ENCODE data around the gene SBF2. TPM values are rescaled to one million over a fixed set of nuclear protein-coding genes. Genes with fewer than 3 reads are reported as not detected.

The SBF2 gene
- total and polyA plus RNA-seq, 3 experiments from 2014 or later: 3.7 to 4.3 (median 4.2) TPM

GRCh38 chr11:9850224-9850895 lies 443.7 kb downstream of the SBF2 start:
- H3K36me3 Mint-ChIP-seq: peaks cover 11 to 47% (median 20%) of the 10 kb centered on the region in 3 donors
- H3K9me3 Mint-ChIP-seq: no peaks in the 10 kb centered on the region
- Histone ChIP-seq H3K36me3 (ENCODE audit: insufficient read depth, low read length) (no peaks in the 10 kb centered on the region), H3K27ac (ENCODE audit: low read depth, low read length) (no peak overlapping the region), H3K9me3 (ENCODE audit: low read length) (no peaks in the 10 kb centered on the region), H3K27me3 (ENCODE audit: insufficient read depth, low read length, poor library complexity, severe bottlenecking) (no peaks in the 10 kb centered on the region), H3K4me1 (ENCODE audit: insufficient read depth, low read length) (no peaks in the 10 kb centered on the region), H3K4me3 (ENCODE audit: low read length) (no peak overlapping the region)
- no peak for DNase-seq
- CTCF ChIA-PET: no interaction called here
- H3K4me1 Mint-ChIP-seq: peaks cover 0 to 4% (median 0%) of the 10 kb centered on the region in 3 donors
- POLR2A ChIA-PET: no interaction called here
- no peak overlapping the region for H3K4me3 Mint-ChIP-seq
- H3K27ac Mint-ChIP-seq: no peak overlapping the region
- peaks cover 0 to 1% of the 10 kb centered on the region in 2 donors for H3K27me3 Mint-ChIP-seq

GRCh38 chr11:9849389-9849788 lies 444.6 kb downstream of the SBF2 start:
- peaks cover 0 to 4% (median 0%) of the 10 kb centered on the region in 3 donors for H3K4me1 Mint-ChIP-seq
- H3K27ac ChIP-seq (ENCODE audit: low read depth, low read length): no peak overlapping the region
- no peaks in the 10 kb centered on the region for H3K27me3 ChIP-seq (ENCODE audit: insufficient read depth, low read length, poor library complexity, severe bottlenecking)
- H3K36me3 Mint-ChIP-seq: peaks cover 12 to 53% (median 20%) of the 10 kb centered on the region in 3 donors
- no peaks in the 10 kb centered on the region for H3K4me1 ChIP-seq (ENCODE audit: insufficient read depth, low read length)
- H3K9me3 ChIP-seq (ENCODE audit: low read length): no peaks in the 10 kb centered on the region
- ChIA-PET CTCF (interaction anchor here (0.6 kb wide), 1 partner anchor 405 kb away, joined by 3 read pairs; no protein-coding TSS in a partner anchor), POLR2A (no interaction called here)
- H3K9me3 Mint-ChIP-seq: no peaks in the 10 kb centered on the region
- no peaks in the 10 kb centered on the region for H3K36me3 ChIP-seq (ENCODE audit: insufficient read depth, low read length)
- H3K4me3 Mint-ChIP-seq: no peak overlapping the region
- no peak overlapping the region for H3K27ac Mint-ChIP-seq
- peaks cover 0 to 1% of the 10 kb centered on the region in 2 donors for H3K27me3 Mint-ChIP-seq
- no peak overlapping the region for H3K4me3 ChIP-seq (ENCODE audit: low read length)
- DNase-seq: no peak

GRCh38 chr11:9847636-9848035 lies 446.4 kb downstream of the SBF2 start:
- peaks cover under 1 to 6% (median 5%) of the 10 kb centered on the region in 3 donors for H3K4me1 Mint-ChIP-seq
- Histone ChIP-seq H3K4me3 (ENCODE audit: low read length) (no peak overlapping the region), H3K27ac (ENCODE audit: low read depth, low read length) (no peak overlapping the region), H3K36me3 (ENCODE audit: insufficient read depth, low read length) (no peaks in the 10 kb centered on the region), H3K4me1 (ENCODE audit: insufficient read depth, low read length) (no peaks in the 10 kb centered on the region), H3K9me3 (ENCODE audit: low read length) (no peaks in the 10 kb centered on the region), H3K27me3 (ENCODE audit: insufficient read depth, low read length, poor library complexity, severe bottlenecking) (no peaks in the 10 kb centered on the region)
- peak overlapping the region in 1 of 8 donors; percentile 18 for H3K27ac Mint-ChIP-seq
- no peak overlapping the region for H3K4me3 Mint-ChIP-seq
- peaks cover 0 to 1% of the 10 kb centered on the region in 2 donors for H3K27me3 Mint-ChIP-seq
- H3K9me3 Mint-ChIP-seq: no peaks in the 10 kb centered on the region
- ChIA-PET CTCF (interaction anchor here (0.7 kb wide), 1 partner anchor 14 kb away, joined by 3 read pairs; no protein-coding TSS in a partner anchor), POLR2A (no interaction called here)
- H3K36me3 Mint-ChIP-seq: peaks cover 14 to 49% (median 22%) of the 10 kb centered on the region in 3 donors
- no peak for DNase-seq

- peak overlapping the region in 2 of 8 donors; percentile 29 to 55 for H3K27ac Mint-ChIP-seq
- H3K9me3 ChIP-seq (ENCODE audit: low read length): no peaks in the 10 kb centered on the region
- H3K4me1 Mint-ChIP-seq: peaks cover 24 to 39% (median 37%) of the 10 kb centered on the region in 3 donors
- CTCF ChIA-PET: no interaction called here
- no peak for DNase-seq
- POLR2A ChIA-PET: no interaction called here
- H3K4me3 ChIP-seq (ENCODE audit: low read length): no peak overlapping the region
- H3K27ac ChIP-seq (ENCODE audit: low read depth, low read length): no peak overlapping the region
- peaks cover 14% of the 10 kb centered on the region for H3K4me1 ChIP-seq (ENCODE audit: insufficient read depth, low read length)
- H3K36me3 Mint-ChIP-seq: peaks cover 14 to 45% (median 33%) of the 10 kb centered on the region in 3 donors
- peaks cover 0 to 1% of the 10 kb centered on the region in 2 donors for H3K27me3 Mint-ChIP-seq
- H3K9me3 Mint-ChIP-seq: no peaks in the 10 kb centered on the region
- H3K36me3 ChIP-seq (ENCODE audit: insufficient read depth, low read length): no peaks in the 10 kb centered on the region
- no peaks in the 10 kb centered on the region for H3K27me3 ChIP-seq (ENCODE audit: insufficient read depth, low read length, poor library complexity, severe bottlenecking)
- no peak overlapping the region for H3K4me3 Mint-ChIP-seq
Observed at GRCh38 chr11:9842923-9843322, 451.1 kb downstream of the SBF2 start.

- H3K27ac ChIP-seq (ENCODE audit: low read depth, low read length): no peak overlapping the region
Observed at GRCh38 chr11:9840460-9841004, 453.5 kb downstream of the SBF2 start.

GRCh38 chr11:9839550-9839949 lies 454.5 kb downstream of the SBF2 start:
- POLR2A ChIA-PET: no interaction called here
- Histone ChIP-seq H3K4me1 (ENCODE audit: insufficient read depth, low read length) (peaks cover 14% of the 10 kb centered on the region), H3K9me3 (ENCODE audit: low read length) (no peaks in the 10 kb centered on the region), H3K27me3 (ENCODE audit: insufficient read depth, low read length, poor library complexity, severe bottlenecking) (no peaks in the 10 kb centered on the region), H3K36me3 (ENCODE audit: insufficient read depth, low read length) (no peaks in the 10 kb centered on the region), H3K27ac (ENCODE audit: low read depth, low read length) (no peak overlapping the region), H3K4me3 (ENCODE audit: low read length) (no peak overlapping the region)
- peak overlapping the region in 2 of 8 donors; percentile 32 to 52 for H3K27ac Mint-ChIP-seq
- H3K4me3 Mint-ChIP-seq: peak overlapping the region in 3 of 7 donors; percentile 0 to 51 (median 24)
- no peak for DNase-seq
- no peaks in the 10 kb centered on the region for H3K9me3 Mint-ChIP-seq
- peaks cover 10 to 25% (median 17%) of the 10 kb centered on the region in 3 donors for H3K36me3 Mint-ChIP-seq
- H3K27me3 Mint-ChIP-seq: peaks cover 0 to 1% of the 10 kb centered on the region in 2 donors
- H3K4me1 Mint-ChIP-seq: peaks cover 24 to 37% (median 34%) of the 10 kb centered on the region in 3 donors
- CTCF ChIA-PET: interaction anchor here (1.0 kb wide), 1 partner anchor 12 kb away, joined by 3 read pairs; no protein-coding TSS in a partner anchor

More at GRCh38 chr11:9840460-9841004, 453.5 kb downstream of the SBF2 start:
- no peaks in the 10 kb centered on the region for H3K27me3 ChIP-seq (ENCODE audit: insufficient read depth, low read length, poor library complexity, severe bottlenecking)
- POLR2A ChIA-PET: no interaction called here
- H3K36me3 ChIP-seq (ENCODE audit: insufficient read depth, low read length): no peaks in the 10 kb centered on the region
- H3K27me3 Mint-ChIP-seq: peaks cover 0 to 1% of the 10 kb centered on the region in 2 donors
- H3K27ac Mint-ChIP-seq: peak overlapping the region in 1 of 8 donors; percentile 21
- no peaks in the 10 kb centered on the region for H3K9me3 ChIP-seq (ENCODE audit: low read length)
- H3K36me3 Mint-ChIP-seq: peaks cover 13 to 32% (median 18%) of the 10 kb centered on the region in 3 donors
- DNase-seq: no peak
- peak overlapping the region in 2 of 7 donors; percentile 32 to 50 for H3K4me3 Mint-ChIP-seq
- H3K9me3 Mint-ChIP-seq: no peaks in the 10 kb centered on the region
- CTCF ChIA-PET: interaction anchor here (1.0 kb wide), 1 partner anchor 11 kb away, joined by 3 read pairs; no protein-coding TSS in a partner anchor
- H3K4me1 ChIP-seq (ENCODE audit: insufficient read depth, low read length): peaks cover 14% of the 10 kb centered on the region
- peaks cover 24 to 37% (median 34%) of the 10 kb centered on the region in 3 donors for H3K4me1 Mint-ChIP-seq
- H3K4me3 ChIP-seq (ENCODE audit: low read length): no peak overlapping the region

- H3K9me3 Mint-ChIP-seq: no peaks in the 10 kb centered on the region
- Histone ChIP-seq H3K4me3 (ENCODE audit: low read length) (no peak overlapping the region), H3K27me3 (ENCODE audit: insufficient read depth, low read length, poor library complexity, severe bottlenecking) (no peaks in the 10 kb centered on the region), H3K36me3 (ENCODE audit: insufficient read depth, low read length) (no peaks in the 10 kb centered on the region), H3K27ac (ENCODE audit: low read depth, low read length) (no peak overlapping the region), H3K4me1 (ENCODE audit: insufficient read depth, low read length) (peaks cover 14% of the 10 kb centered on the region), H3K9me3 (ENCODE audit: low read length) (no peaks in the 10 kb centered on the region)
- POLR2A ChIA-PET: no interaction called here
- H3K4me1 Mint-ChIP-seq: peaks cover 24 to 37% (median 34%) of the 10 kb centered on the region in 3 donors
- no peak for DNase-seq
- H3K36me3 Mint-ChIP-seq: peaks cover 8 to 22% (median 17%) of the 10 kb centered on the region in 3 donors
- H3K27me3 Mint-ChIP-seq: peaks cover 0 to 1% of the 10 kb centered on the region in 2 donors
- CTCF ChIA-PET: no interaction called here
- H3K27ac Mint-ChIP-seq: peak overlapping the region in 3 of 8 donors; percentile 44 to 56 (median 52)
- peak overlapping the region in 2 of 7 donors; percentile 0 to 24 for H3K4me3 Mint-ChIP-seq
Observed at GRCh38 chr11:9838961-9839360, 455.1 kb downstream of the SBF2 start.

GRCh38 chr11:9838229-9838628 lies 455.8 kb downstream of the SBF2 start:
- Histone ChIP-seq H3K9me3 (ENCODE audit: low read length) (no peaks in the 10 kb centered on the region), H3K36me3 (ENCODE audit: insufficient read depth, low read length) (no peaks in the 10 kb centered on the region), H3K4me3 (ENCODE audit: low read length) (no peak overlapping the region), H3K27ac (ENCODE audit: low read depth, low read length) (no peak overlapping the region), H3K27me3 (ENCODE audit: insufficient read depth, low read length, poor library complexity, severe bottlenecking) (no peaks in the 10 kb centered on the region), H3K4me1 (ENCODE audit: insufficient read depth, low read length) (peaks cover 14% of the 10 kb centered on the region)
- Mint-ChIP-seq H3K36me3 (peaks cover 8 to 22% (median 17%) of the 10 kb centered on the region in 3 donors), H3K4me1 (peaks cover 24 to 37% (median 34%) of the 10 kb centered on the region in 3 donors), H3K4me3 (no peak overlapping the region), H3K9me3 (no peaks in the 10 kb centered on the region), H3K27me3 (peaks cover 0 to 1% of the 10 kb centered on the region in 2 donors), H3K27ac (no peak overlapping the region)
- ChIA-PET POLR2A (no interaction called here), CTCF (no interaction called here)
- DNase-seq: no peak

Data from CD8-positive, alpha-beta memory T cell (primary cell).